ENCODE results near the gene BCL11A.

Gene BCL11A

GRCh38 chr2:60558536-60558935, 5.1 kb upstream of the BCL11A start:
- no peak overlapping the region for H3K27ac ChIP-seq (ENCODE audit: low read depth, low read length)
- no peaks in the 10 kb centered on the region for H3K9me3 ChIP-seq (ENCODE audit: control insufficient read depth, insufficient read depth, low read length)
- no peak overlapping the region for H3K4me3 ChIP-seq (ENCODE audit: low read depth, low read length)
- peaks cover 22% of the 10 kb centered on the region for H3K4me1 ChIP-seq (ENCODE audit: control insufficient read depth, insufficient read depth, low read length)
- H3K9ac ChIP-seq (ENCODE audit: low read depth, low read length): no peak overlapping the region
- H3K27me3 ChIP-seq (ENCODE audit: control insufficient read depth, insufficient read depth, low read length): peaks cover 24% of the 10 kb centered on the region; the same call in 1 of the 2 replicates
- H3K36me3 ChIP-seq (ENCODE audit: control insufficient read depth, insufficient read depth, low read length): no peaks in the 10 kb centered on the region

- Histone ChIP-seq H3K36me3 (ENCODE audit: control insufficient read depth, insufficient read depth, low read length) (no peaks in the 10 kb centered on the region), H3K4me3 (ENCODE audit: low read depth, low read length) (peak overlapping the region; percentile 88), H3K27me3 (ENCODE audit: control insufficient read depth, insufficient read depth, low read length) (peaks cover 24% of the 10 kb centered on the region; the same call in 1 of the 2 replicates), H3K9ac (ENCODE audit: low read depth, low read length) (no peak overlapping the region), H3K4me1 (ENCODE audit: control insufficient read depth, insufficient read depth, low read length) (peaks cover 22% of the 10 kb centered on the region), H3K27ac (ENCODE audit: low read depth, low read length) (no peak overlapping the region), H3K9me3 (ENCODE audit: control insufficient read depth, insufficient read depth, low read length) (no peaks in the 10 kb centered on the region)
Observed at GRCh38 chr2:60557486-60557864, 4.0 kb upstream of the BCL11A start.

GRCh38 chr2:60556576-60557485, 3.4 kb upstream of the BCL11A start:
- no peaks in the 10 kb centered on the region for H3K9me3 ChIP-seq (ENCODE audit: control insufficient read depth, insufficient read depth, low read length)
- peak overlapping the region; percentile 70 for H3K27ac ChIP-seq (ENCODE audit: low read depth, low read length)
- peak overlapping the region; percentile 88 for H3K4me3 ChIP-seq (ENCODE audit: low read depth, low read length)
- peaks cover 22% of the 10 kb centered on the region for H3K4me1 ChIP-seq (ENCODE audit: control insufficient read depth, insufficient read depth, low read length)
- peaks cover 24% of the 10 kb centered on the region; the same call in 1 of the 2 replicates for H3K27me3 ChIP-seq (ENCODE audit: control insufficient read depth, insufficient read depth, low read length)
- H3K36me3 ChIP-seq (ENCODE audit: control insufficient read depth, insufficient read depth, low read length): no peaks in the 10 kb centered on the region
- 0 out of 2 replicates have a peak overlapping the region, but pooled peaks have one; percentile 18 for H3K9ac ChIP-seq (ENCODE audit: low read depth, low read length)

- H3K4me1 ChIP-seq (ENCODE audit: control insufficient read depth, insufficient read depth, low read length): peaks cover 22% of the 10 kb centered on the region
- peaks cover 24% of the 10 kb centered on the region; the same call in 1 of the 2 replicates for H3K27me3 ChIP-seq (ENCODE audit: control insufficient read depth, insufficient read depth, low read length)
- H3K27ac ChIP-seq (ENCODE audit: low read depth, low read length): peak overlapping the region; percentile 99
- H3K36me3 ChIP-seq (ENCODE audit: control insufficient read depth, insufficient read depth, low read length): no peaks in the 10 kb centered on the region
- no peak overlapping the region for H3K9ac ChIP-seq (ENCODE audit: low read depth, low read length)
- H3K9me3 ChIP-seq (ENCODE audit: control insufficient read depth, insufficient read depth, low read length): no peaks in the 10 kb centered on the region
- peak overlapping the region; percentile 88 for H3K4me3 ChIP-seq (ENCODE audit: low read depth, low read length)
Observed at GRCh38 chr2:60556175-60556574, 2.7 kb upstream of the BCL11A start.

GRCh38 chr2:60555783-60556139, 2.3 kb upstream of the BCL11A start:
- Histone ChIP-seq H3K4me3 (ENCODE audit: low read depth, low read length) (peak overlapping the region; percentile 88), H3K36me3 (ENCODE audit: control insufficient read depth, insufficient read depth, low read length) (no peaks in the 10 kb centered on the region), H3K27ac (ENCODE audit: low read depth, low read length) (peak overlapping the region; percentile 99), H3K4me1 (ENCODE audit: control insufficient read depth, insufficient read depth, low read length) (peaks cover 19% of the 10 kb centered on the region), H3K9ac (ENCODE audit: low read depth, low read length) (peak overlapping the region; percentile 43), H3K27me3 (ENCODE audit: control insufficient read depth, insufficient read depth, low read length) (peaks cover 24% of the 10 kb centered on the region; the same call in 1 of the 2 replicates), H3K9me3 (ENCODE audit: control insufficient read depth, insufficient read depth, low read length) (no peaks in the 10 kb centered on the region)

GRCh38 chr2:60555066-60555782, 1.8 kb upstream of the BCL11A start:
- Histone ChIP-seq H3K27ac (ENCODE audit: low read depth, low read length) (peak overlapping the region; percentile 99), H3K9me3 (ENCODE audit: control insufficient read depth, insufficient read depth, low read length) (no peaks in the 10 kb centered on the region), H3K36me3 (ENCODE audit: control insufficient read depth, insufficient read depth, low read length) (no peaks in the 10 kb centered on the region), H3K4me1 (ENCODE audit: control insufficient read depth, insufficient read depth, low read length) (peaks cover 19% of the 10 kb centered on the region), H3K27me3 (ENCODE audit: control insufficient read depth, insufficient read depth, low read length) (peaks cover 24% of the 10 kb centered on the region; the same call in 1 of the 2 replicates), H3K4me3 (ENCODE audit: low read depth, low read length) (peak overlapping the region; percentile 88), H3K9ac (ENCODE audit: low read depth, low read length) (peak overlapping the region; percentile 43)

GRCh38 chr2:60554646-60555065, 1.2 kb upstream of the BCL11A start:
- Histone ChIP-seq H3K4me3 (ENCODE audit: low read depth, low read length) (peak overlapping the region; percentile 88), H3K27ac (ENCODE audit: low read depth, low read length) (peak overlapping the region; percentile 99), H3K9me3 (ENCODE audit: control insufficient read depth, insufficient read depth, low read length) (no peaks in the 10 kb centered on the region), H3K9ac (ENCODE audit: low read depth, low read length) (peak overlapping the region; percentile 43), H3K36me3 (ENCODE audit: control insufficient read depth, insufficient read depth, low read length) (no peaks in the 10 kb centered on the region), H3K27me3 (ENCODE audit: control insufficient read depth, insufficient read depth, low read length) (peaks cover 22% of the 10 kb centered on the region; the same call in 1 of the 2 replicates), H3K4me1 (ENCODE audit: control insufficient read depth, insufficient read depth, low read length) (peaks cover 19% of the 10 kb centered on the region)

- H3K4me3 ChIP-seq (ENCODE audit: low read depth, low read length): peak overlapping the region; percentile 88
- peak overlapping the region; percentile 43 for H3K9ac ChIP-seq (ENCODE audit: low read depth, low read length)
- H3K27me3 ChIP-seq (ENCODE audit: control insufficient read depth, insufficient read depth, low read length): 0 out of 2 replicates have a peak, but pooled peaks cover 19% of the 10 kb centered on the region
- no peaks in the 10 kb centered on the region for H3K9me3 ChIP-seq (ENCODE audit: control insufficient read depth, insufficient read depth, low read length)
- H3K36me3 ChIP-seq (ENCODE audit: control insufficient read depth, insufficient read depth, low read length): no peaks in the 10 kb centered on the region
- peak overlapping the region; percentile 99 for H3K27ac ChIP-seq (ENCODE audit: low read depth, low read length)
- H3K4me1 ChIP-seq (ENCODE audit: control insufficient read depth, insufficient read depth, low read length): peaks cover 19% of the 10 kb centered on the region
Observed at GRCh38 chr2:60554074-60554645, 706 bp upstream of the BCL11A start.

- Histone ChIP-seq H3K9ac (ENCODE audit: low read depth, low read length) (peak overlapping the region; percentile 89), H3K4me1 (ENCODE audit: control insufficient read depth, insufficient read depth, low read length) (peaks cover 20% of the 10 kb centered on the region), H3K9me3 (ENCODE audit: control insufficient read depth, insufficient read depth, low read length) (no peaks in the 10 kb centered on the region), H3K27ac (ENCODE audit: low read depth, low read length) (peak overlapping the region; percentile 82), H3K27me3 (ENCODE audit: control insufficient read depth, insufficient read depth, low read length) (0 out of 2 replicates have a peak, but pooled peaks cover 7% of the 10 kb centered on the region), H3K4me3 (ENCODE audit: low read depth, low read length) (peak overlapping the region; percentile 93), H3K36me3 (ENCODE audit: control insufficient read depth, insufficient read depth, low read length) (no peaks in the 10 kb centered on the region)
Observed at GRCh38 chr2:60552851-60553494, 481 bp downstream of the BCL11A start.

- H3K4me3 ChIP-seq (ENCODE audit: low read depth, low read length): peak overlapping the region; percentile 93
- H3K9ac ChIP-seq (ENCODE audit: low read depth, low read length): peak overlapping the region; percentile 89
- H3K9me3 ChIP-seq (ENCODE audit: control insufficient read depth, insufficient read depth, low read length): no peaks in the 10 kb centered on the region
- H3K4me1 ChIP-seq (ENCODE audit: control insufficient read depth, insufficient read depth, low read length): peaks cover 21% of the 10 kb centered on the region
- H3K27me3 ChIP-seq (ENCODE audit: control insufficient read depth, insufficient read depth, low read length): 0 out of 2 replicates have a peak, but pooled peaks cover 2% of the 10 kb centered on the region
- no peaks in the 10 kb centered on the region for H3K36me3 ChIP-seq (ENCODE audit: control insufficient read depth, insufficient read depth, low read length)
- peak overlapping the region; percentile 97 for H3K27ac ChIP-seq (ENCODE audit: low read depth, low read length)
Observed at GRCh38 chr2:60552078-60552850, 1.2 kb downstream of the BCL11A start.

Data from HUES48 (cell line).